Epidermal melanocyte (primary cell): ENCODE results near the gene EHMT1.

Experiments used
- DNase-seq: peaks from one replicate; pipeline ENCODE4 v3.0.0; 2011; ENCODE audit warnings: low spot score; ENCODE audit not compliant: insufficient read length

The EHMT1 gene

DNA sequence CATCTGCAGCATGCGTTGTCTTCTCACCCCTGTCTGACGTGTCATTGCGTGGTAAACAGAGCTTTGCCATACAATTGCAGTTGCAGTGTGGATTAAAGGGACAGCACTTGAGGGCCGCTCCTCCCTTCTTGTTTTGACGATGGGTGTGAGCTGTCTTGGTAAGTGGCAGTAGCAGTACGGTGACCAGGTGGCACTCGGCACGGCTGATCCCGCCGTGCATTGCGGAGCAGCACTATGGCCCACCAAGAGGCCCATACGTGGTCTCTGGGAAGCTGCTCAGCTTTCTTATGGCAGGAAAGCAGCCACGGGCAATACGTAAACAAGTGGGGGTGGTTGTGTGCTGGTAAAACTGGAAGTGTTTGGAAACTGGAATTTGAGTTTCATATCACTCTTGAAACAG, 25.1 kb downstream of the EHMT1 start:
- no peak for DNase-seq

DNA sequence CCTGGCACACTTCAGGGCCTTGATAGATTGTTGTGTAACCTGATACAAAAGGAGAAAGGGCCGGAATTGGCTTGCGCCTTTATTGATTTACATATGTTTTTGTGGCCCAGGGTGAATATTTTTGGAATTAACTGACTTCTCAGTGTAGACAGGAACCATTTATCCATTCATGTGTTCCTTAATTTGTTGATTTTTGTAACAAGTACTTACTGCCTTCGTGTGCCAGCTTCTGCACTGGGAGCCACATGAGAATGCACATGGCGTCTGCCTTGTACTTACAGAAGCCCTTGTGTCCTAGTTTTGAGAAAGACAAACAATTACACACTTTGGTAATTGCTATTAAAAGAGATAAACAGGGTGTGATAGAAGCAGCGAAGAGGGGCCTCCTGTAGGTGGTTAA, 26.4 kb downstream of the EHMT1 start:
- no peak for DNase-seq

DNA sequence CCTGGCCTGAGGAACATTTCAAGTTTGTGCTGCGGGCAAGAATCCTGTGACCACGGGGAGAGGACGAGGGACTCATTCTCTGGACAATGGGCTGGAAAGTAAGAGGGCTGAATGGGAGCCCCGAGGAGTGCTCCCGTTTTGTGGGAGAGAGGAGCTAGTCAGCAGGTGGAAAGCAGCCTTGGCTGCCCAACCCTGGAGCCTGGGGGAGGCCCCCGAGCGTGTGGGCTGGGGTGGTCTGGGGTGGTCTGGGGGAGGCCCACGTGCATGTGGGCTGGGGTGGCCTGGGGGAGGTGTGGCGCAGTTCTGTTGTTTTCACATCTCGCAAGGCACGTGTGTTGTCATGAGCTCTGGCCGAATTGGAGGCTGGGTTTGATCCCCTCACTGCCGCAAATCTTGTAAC, 27.5 kb downstream of the EHMT1 start:
- DNase-seq = no peak

DNA sequence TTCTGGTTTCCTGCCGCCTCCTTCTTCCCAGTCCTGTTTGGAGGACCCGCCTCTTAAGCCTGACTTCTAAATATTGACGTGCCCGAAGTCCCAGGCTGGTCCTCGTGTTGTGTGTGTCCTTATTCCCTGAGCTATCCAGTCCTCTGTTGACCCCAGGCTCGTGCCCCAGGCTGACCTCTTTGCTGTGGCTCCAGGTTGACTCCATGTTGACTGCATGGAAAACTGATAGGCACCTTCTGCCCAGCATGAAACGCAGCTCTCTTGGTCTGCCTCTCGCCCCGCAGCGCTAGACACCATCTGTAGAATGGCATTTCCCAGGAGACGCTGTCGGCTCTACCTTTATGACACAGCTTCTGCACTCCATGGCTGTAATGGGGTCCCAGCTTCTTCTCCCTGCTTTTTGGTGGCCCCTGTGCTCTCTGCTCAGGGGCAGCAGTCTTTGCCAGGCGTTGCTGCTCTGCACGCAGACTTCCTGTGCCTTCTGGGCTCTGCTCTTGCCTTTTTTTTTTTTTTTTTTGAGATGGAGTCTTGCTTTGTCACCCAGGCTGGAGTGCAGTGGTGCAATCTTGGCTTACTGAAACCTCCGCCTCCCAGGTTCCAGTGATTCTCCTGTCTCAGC, 28.4 kb downstream of the EHMT1 start:
- no peak for DNase-seq

DNA sequence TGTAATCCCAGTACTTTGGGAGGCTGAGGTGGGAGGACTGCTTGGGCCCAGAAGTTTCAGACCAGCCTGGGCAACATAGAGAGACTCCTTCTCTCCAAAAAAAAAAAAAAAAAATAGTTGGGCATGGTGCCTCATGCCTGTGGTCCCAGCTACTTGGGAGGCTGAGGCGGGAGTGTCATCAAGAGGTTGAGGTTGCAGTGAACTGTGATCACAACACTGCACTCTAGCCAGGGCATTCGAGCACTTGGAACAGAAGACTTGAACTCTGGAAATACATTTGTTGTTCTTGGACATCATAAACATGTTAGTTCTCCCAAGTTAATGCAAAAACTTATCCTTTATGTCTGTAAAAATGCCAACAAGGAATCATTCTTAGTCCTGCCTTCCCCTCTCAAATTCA, 29.6 kb downstream of the EHMT1 start:
- DNase-seq = no peak

DNA sequence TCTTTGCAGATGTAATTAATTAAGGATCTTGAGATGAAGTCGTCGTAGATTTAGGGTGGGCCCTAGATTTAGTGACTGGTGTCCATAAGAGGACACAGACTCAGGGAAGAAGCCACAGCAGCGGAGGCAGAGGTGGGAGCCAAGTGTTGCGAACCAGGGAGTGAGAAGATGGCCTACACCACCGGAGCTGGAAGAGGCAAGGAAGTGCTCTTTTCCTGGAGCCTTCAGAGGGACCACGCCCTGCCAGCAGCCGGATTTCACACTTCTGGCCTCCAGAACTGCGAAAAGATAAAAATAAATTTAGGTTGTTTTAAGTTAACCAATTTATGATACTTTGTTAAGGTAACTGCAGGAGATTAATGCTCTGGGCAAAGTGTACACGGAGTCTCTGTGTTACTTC, 30.7 kb downstream of the EHMT1 start:
- no peak for DNase-seq

DNA sequence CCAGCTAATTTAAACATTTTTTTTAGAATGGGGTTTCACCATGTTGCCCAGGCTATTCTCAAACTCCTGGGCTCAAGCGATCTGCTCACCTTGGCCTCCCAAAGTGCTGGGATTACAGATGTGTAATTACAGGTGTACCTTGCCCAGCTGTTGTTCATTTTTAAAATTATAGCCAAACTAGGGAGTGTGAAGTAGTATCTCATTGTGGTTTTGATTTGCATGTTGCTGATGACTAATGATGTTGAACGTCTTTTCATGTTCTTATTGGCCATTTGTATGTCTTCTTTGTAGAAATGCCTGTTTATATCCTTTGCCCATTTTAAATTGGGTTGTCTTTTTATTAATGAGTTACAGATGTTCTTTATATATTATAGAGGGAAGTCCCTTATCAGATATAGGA, 31.5 kb downstream of the EHMT1 start:
- DNase-seq = no peak

DNA sequence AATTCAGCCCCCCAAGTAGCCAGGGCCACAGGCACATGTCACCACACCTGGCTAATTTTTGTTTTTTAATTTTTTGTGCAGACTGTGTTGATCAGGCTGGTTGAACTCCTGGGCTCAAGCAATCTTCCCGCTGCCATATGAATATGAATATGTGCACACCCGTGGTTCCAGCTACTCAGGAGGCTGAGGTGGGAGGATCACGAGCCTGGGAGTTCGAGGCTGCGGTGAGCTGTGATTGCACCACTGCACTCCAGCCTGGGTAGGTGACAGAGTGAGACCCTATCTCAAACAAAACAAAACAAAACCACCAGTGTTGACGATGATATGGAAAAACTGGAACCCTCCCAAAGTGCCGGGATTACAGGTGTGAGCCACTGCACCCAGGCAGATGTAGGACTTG, 32.0 kb downstream of the EHMT1 start:
- no peak for DNase-seq

DNA sequence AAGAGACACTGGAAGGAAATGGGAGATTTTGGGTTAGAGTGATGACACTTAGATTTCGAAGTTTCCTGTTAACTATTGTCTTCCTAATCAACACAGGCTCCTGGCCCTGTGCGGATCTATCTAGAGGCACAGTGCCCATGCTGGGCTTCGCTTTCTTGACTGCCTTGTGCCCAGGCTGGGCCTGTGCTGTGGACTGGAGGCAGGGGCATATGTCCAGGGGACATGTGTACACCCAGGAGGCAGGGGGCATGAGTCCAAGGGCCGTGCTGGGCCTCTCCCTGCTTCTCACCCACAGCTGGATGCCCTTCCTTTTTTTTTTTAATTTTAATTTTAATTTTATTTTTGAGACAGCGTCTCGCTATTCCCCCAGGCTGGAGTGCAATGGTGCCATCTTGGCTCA, 37.6 kb downstream of the EHMT1 start:
- no peak for DNase-seq

DNA sequence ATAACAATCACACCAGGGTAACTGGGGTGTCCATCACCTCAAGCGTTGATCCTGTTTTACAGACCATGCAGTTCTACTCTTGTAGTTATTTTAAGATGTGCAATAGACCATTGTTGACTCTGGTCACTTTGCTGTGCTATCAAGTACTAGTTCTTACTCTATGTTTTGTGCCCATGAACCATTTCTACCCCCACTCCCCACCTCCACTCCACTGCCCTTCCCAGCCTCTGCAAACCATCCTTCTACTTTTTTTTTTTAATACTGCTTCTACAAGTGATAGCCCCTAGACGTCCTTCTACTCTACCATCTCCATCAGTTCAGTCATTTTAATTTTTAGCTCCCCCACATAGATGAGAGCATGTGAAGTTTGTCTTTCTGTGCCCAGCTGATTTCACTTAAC, 38.8 kb downstream of the EHMT1 start:
- no peak for DNase-seq

DNA sequence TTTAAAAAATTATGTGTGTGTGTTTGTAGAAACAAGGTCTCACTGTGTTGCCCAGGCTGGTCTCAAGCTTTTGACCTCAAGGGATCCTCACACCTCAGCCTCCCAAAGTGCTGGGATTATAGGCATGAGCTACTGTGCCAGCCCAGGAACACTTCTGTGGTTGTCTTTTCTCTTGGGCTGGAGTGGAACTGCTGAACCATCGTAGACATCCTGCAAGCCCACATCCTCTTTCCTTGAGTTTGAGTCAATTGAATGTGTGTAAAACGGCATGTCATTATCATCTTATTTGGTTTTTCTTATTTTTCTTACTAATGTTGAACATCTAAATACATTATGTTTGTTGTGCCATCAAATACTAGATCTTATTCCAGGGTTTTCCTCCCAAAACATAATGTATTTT, 40.0 kb downstream of the EHMT1 start:
- no peak for DNase-seq

DNA sequence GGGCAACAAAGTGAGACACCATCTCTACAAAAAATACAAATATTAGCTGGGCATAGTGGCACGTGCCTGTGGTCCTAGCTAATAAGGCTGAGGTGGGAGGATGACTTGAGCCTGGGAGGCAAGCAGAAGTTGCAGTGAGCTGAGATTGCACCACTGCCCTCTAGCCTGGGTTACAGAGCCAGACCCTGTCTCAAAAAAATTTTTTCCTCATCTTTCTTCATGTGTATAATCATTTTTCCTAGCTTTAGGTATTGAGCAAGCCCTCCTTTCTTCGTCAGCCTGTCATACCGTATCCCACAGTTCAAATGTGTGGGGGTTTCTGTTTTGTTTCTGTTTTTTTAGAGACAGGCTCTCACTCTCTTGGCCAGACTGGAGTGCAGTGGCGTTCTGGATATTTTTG, 41.3 kb downstream of the EHMT1 start:
- DNase-seq = no peak

DNA sequence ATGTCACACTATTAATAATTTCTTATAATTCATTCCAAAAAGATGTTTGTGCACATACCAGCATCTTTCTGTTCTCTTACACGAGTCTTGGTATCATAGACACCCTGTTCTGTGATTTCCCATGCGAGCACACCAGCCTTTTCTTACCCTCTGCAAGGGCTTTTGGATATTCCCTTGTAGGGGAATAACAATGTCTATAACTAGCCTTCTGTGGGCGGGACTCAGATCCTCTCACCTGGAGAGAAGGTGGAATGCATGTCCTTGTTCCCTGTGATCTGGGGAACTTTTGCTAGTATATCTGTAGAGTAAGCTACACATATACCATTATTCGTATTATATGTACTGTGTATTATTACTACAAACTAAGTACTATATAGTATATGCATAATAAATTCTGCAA, 44.8 kb downstream of the EHMT1 start:
- no peak for DNase-seq

DNA sequence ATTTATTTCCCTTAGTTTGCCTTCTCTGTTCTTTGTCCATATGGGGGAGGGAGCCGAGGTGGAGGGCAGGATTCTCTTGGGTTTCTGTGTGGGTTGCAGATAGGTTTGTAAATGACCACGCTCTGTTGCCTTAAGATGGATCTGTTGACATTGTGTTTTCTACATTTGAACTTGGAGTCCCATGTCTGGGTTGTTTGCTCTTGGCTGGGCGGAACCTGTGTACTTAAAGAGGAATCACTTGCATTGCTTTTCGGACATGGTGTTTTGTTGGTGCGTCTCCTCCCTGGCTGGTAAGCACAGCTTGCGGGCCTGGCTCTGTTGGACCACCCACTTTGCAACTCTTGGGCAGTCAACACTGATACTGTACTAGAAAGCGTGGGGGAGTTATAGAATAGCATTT, 45.9 kb downstream of the EHMT1 start:
- no peak for DNase-seq

DNA sequence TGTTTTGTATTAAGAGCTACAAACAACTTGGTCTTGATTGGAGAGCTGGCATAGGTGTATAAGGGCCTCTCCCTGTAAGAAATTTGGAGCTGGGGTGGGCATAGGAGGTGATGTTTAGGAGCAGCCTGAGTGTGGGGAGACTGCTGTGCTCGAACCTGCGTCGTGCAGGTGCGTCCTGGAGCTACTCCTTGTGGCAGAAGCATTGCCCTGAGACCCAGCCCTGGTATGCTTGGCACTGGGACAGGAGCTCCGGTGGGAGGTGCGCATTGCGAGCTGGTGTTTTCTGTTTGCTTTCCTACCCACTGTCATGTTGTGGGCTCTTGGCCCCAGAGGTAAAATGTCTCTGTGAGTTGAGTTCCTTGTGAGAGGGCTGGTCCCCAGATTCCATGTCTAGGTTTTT, 46.4 kb downstream of the EHMT1 start:
- no peak for DNase-seq

DNA sequence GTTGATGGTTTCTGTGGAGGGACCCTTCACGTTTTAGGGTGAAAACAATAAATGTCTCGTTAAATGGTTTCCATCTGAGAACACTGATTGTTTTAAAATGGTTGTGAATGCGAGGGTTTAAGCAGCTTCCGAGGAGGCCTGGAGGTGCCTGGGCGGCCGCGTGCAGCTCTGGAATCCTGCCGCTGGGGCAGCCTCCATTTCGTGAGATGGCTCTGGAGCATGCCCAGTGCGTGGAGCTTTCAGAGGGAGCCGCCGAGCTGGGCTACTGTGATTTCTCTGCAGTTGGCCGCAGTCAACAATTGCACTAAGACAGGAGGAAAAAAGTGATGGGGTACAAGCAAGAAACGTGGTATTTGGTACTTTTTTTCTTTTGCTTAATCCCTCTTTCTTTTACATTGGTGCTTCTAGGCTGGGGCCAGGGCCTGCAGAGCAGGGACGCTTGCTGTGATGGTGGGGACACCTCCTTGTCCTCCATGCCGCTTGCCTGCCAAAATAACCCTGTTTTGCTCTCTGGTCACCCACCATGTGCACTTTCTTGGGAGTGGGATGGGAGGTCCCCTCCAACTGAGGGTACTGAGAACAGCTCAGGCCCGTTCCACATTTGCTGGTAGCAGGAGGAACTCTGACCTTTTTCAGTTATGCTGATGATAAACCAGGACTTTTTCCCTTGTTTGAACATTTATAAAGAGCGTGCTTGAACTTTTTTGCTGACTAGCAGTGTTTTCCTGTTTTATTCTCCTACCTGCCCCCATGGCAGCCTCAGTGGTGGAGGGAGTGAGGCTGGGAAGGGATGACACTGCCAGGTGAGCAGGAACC, 47.1 kb downstream of the EHMT1 start:
- no peak for DNase-seq

DNA sequence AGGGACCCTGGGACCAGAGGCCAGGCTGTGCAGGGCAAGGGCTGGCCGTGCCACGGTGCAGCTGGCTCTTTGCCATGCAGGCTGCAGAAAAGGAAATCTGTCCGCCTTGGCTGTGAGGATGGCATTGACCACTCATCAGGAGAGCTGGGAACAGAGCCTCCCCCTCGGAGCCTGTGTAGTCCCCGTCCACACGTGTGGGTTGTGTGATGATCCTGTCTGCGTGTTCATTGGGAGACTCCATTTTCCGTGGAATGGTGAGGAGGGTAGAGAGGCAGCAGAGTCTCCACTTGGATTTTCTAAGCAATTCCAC, 47.7 kb downstream of the EHMT1 start:
- no peak for DNase-seq

DNA sequence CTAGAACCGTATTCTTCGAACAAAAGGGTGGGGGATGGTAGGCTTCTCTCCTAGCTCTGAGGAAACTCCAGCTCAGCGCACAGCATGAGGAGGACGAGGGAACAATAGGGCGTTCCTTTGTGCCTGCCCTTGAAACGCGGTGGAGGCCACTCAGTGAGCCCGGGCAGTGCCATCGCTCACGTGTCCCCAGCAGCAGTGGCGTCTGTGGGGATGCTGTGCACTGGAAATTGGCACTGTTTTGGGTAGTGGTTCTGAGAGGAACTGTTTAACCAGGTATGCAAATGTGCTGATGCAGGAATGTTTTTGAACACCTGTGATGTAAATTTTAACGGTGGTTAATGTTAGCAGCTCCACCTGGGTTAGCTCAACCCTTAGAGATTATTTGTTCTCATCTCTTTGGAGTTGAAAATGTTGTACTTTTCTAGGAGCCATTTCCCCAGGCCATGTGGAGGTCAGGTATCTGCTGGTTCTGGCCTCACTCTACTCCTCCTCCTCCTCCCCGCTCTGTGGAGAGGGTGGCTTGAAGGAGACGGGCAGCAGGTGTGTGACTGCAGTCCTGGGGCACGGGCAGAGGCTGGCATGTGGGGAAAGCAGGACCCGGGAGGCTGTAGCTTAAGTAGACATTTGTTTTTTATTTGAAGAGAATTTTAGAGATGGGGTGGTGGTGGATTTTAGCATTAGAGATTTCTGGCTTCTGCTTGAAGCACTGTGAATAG, 48.3 kb downstream of the EHMT1 start:
- no peak for DNase-seq

DNA sequence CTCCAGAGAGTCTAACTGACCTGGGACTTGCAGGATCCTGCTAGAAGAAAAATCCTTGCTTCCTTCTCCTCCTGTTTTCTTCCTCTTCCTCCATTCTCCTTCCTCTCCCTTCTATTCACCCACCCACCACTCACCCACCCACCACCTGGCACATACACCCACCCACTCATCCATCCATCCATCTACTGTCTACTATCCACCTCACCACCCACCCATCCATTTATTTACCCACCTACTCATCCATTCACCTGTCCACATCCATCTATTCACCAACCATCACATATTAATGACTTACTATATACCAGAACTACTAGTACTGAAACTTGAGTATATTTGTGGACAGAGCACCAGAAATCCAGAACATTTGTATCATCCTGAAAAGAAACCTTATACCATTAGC, 49.4 kb downstream of the EHMT1 start:
- no peak for DNase-seq

DNA sequence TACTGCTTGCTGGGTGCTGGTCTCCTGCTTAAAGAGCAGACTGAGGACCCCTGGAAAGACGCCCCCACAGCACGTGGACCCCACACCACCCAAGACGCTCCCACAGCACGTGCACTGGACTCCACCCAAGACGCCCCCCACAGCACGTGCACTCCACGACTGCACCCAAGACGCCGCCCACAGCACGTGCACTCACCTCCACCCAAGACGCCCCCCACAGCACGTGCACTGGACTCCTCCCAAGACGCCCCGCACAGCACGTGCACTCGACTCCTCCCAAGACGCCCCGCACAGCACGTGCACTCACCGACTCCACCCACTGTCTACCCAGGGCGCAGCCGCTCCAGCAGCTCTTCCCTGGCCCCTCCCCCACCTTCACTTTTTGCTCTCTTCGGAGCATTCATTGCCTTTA, 50.5 kb downstream of the EHMT1 start:
- no peak for DNase-seq

DNA sequence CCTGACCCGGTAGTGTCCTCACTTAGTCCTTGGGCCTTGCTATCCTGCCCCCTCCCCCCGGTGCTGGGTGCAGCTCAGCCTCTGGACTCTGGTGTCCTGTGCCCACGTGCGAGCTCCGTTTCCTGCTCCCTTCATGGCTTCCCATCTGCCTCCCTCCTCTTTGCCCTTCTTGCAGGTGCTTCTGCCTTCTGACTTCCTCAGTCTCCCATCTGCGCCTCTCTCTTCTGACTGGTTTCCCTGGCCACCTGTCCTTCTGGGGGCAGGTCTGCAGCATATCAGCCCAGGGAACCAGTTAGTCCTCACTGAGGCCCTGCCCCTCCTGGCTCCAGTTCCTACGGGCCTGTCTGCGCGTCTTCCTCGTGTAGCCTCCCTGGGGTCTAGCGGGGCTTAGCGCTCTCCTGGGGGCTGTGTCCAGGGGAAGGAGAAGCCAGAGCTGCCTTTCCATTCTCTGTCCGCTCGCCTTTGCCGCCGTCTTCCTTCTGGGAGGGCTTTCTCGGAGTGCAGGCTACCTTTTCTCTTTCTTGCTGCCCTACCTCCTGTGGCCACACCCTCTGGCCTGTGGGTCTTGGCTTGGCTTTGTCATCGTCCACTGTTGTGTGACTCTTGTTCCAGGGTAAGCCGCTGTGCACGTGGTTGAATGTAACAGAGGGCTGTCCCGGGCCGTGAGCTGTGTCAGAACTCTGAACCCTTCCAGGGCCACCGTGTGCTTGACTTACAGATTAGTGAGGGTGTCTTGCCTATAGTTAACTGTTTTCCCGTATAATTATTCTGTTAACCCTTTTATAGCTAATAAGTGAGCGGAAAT, 51.8 kb downstream of the EHMT1 start:
- no peak for DNase-seq

DNA sequence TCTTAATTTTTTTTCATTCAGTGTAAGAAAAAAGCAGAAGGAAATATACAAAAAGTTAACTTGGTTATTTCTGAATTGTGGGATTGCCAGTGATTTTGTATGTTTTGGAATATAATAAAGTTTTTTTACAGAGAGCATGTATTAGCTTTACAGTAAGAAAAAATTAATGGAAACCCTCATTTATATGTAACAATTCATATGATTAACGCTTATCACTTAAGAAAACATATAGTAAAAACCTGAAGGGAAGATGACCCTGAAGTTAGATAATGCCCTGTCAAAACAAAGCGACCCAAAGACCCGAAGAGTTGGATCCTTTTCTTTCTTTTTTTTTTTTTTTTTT, 52.4 kb downstream of the EHMT1 start:
- DNase-seq = no peak
